Measurements from ENCODE around the gene LRG1.

Gene LRG1

DNA sequence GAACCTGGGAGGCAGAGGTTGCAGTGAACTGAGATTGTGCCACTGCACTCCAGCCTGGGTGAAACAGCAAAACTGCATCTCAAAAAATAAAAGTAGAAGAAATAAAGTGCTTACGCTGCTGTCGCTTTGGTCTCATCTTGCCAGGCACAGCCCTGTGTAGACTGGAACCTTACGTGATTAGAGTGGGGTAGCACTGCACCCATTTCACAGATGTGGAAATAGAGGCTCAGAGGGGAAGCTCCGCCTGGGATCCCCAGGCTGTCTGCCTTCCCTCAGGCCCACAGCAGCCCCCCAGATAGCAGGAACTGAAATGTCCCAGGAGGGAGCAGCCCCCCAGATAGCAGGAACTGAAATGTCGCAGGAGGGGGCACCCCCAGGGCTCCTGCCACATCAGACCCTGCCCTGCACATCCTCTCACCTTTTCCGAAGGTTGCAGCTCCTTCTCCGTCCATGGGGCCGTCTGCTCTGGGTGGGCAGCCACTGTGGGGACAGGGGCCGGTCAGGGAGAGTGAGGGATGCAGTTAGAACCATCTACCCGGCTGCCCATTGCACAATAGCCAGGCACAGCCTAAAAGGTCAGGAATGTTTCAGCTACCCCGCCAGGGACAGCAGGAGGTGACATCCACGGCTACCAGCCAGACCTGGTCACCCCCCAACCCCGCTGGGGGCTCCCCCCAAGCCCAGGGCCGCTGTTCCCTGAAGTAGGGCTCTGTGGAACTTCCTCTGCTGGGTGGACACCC lies 23.5 kb downstream of the LRG1 start:
- H3K27ac ChIP-seq: no peak overlapping the region
- TF ChIP-seq, protein P1, sequence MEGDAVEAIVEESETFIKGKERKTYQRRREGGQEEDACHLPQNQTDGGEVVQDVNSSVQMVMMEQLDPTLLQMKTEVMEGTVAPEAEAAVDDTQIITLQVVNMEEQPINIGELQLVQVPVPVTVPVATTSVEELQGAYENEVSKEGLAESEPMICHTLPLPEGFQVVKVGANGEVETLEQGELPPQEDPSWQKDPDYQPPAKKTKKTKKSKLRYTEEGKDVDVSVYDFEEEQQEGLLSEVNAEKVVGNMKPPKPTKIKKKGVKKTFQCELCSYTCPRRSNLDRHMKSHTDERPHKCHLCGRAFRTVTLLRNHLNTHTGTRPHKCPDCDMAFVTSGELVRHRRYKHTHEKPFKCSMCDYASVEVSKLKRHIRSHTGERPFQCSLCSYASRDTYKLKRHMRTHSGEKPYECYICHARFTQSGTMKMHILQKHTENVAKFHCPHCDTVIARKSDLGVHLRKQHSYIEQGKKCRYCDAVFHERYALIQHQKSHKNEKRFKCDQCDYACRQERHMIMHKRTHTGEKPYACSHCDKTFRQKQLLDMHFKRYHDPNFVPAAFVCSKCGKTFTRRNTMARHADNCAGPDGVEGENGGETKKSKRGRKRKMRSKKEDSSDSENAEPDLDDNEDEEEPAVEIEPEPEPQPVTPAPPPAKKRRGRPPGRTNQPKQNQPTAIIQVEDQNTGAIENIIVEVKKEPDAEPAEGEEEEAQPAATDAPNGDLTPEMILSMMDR (IDR thresholded peaks at IDR 0.05): no peak
- TF ChIP-seq ZFX (IDR thresholded peaks at IDR 0.05; ENCODE audit: borderline replicate concordance): no peak

DNA sequence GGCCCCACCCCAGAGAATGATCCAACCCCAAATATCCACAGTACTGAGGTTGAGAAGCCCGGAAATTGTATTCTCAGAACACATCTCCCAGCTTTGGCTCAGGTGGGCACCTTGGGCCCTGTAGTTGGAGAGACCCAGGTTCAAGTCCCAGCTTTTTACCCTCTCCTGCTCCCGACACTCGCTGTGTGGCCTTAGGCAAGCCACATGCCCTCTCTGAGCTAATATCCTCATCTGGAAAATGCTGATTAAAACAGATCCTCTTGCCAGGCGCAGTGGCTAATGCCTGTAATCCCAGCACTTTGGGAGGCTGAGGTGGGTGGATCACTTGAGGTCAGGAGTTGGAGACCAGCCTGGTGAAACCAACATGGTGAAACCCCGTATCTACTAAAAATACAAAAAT lies 24.1 kb downstream of the LRG1 start:
- no peak overlapping the region for H3K27ac ChIP-seq
- no peak for TF ChIP-seq ZFX (IDR thresholded peaks at IDR 0.05; ENCODE audit: borderline replicate concordance)

DNA sequence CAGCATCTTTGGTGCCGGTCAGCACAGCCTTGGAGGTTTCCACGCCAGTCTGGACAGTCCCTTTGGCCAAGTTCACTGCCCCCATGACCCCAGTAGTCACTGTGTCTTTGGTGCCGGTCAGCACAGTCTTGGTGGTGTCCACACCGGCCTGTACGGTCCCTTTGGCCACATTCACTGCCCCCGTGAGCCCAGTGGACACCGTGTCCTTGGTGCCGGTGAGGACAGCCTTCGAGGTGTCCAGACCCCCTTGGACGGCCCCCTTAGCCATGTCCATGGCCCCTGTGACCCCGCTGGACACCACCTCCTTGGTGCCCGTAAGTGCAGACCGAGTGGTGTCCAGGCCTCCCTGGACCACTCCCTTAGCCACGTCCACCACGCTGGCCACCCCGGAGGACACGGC lies 26.6 kb downstream of the LRG1 start:
- no peak for TF ChIP-seq ZFX (IDR thresholded peaks at IDR 0.05; ENCODE audit: borderline replicate concordance)
- TF ChIP-seq, protein P1 (IDR thresholded peaks at IDR 0.05): no peak
- no peak overlapping the region for H3K27ac ChIP-seq

DNA sequence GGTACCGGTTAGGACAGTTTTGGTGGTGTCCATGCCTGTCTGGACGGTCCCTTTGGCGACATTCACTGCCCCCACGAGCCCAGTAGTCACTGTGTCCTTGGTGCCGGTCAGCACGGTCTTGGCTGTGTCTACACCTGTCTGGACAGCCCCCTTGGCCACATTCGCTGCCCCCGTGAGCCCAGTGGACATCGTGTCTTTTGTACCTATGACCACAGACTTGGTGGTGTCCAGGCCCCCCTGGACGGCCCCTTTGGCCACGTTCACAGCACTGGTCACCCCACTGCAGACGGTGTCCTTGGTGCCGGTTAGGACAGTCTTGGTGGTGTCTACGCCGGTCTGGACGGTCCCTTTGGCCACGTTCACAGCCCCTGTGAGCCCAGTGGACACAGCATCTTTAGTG lies 27.8 kb downstream of the LRG1 start:
- TF ChIP-seq ZFX (IDR thresholded peaks at IDR 0.05; ENCODE audit: borderline replicate concordance): no peak
- TF ChIP-seq, protein P1 (IDR thresholded peaks at IDR 0.05): no peak
- H3K27ac ChIP-seq: no peak overlapping the region

DNA sequence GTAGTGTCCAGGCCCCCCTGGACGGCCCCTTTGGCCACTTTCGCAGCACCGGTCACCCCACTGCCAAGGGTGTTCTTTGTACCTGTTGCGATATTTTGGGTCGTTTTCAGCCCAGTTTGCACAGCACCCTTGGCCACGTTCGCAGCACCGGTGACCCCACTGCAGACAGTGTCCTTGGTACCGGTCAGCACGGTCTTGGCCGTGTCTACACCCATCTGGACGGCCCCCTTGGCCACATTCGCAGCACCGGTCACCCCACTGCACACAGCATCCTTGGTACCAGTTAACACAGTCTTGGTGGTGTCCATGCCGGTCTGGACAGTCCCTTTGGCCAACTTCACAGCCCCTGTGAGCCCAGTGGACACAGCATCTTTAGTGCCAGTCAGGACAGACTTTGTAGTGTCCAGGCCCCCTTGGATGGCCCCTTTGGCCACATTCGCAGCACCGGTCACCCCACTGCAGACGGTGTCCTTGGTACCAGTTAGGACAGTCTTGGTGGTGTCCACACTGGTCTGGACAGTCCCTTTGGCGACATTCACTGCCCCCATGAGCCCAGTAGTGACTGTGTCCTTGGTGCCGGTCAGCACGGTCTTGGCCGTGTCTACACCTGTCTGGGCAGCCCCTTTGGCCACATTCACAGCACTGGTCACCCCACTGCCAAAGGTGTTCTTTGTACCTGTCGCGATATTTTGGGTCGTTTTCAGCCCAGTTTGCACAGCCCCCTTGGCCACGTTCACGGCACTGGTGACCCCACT lies 28.4 kb downstream of the LRG1 start:
- TF ChIP-seq ZFX (IDR thresholded peaks at IDR 0.05; ENCODE audit: borderline replicate concordance): no peak
- TF ChIP-seq, protein P1 (IDR thresholded peaks at IDR 0.05): no peak
- no peak overlapping the region for H3K27ac ChIP-seq

DNA sequence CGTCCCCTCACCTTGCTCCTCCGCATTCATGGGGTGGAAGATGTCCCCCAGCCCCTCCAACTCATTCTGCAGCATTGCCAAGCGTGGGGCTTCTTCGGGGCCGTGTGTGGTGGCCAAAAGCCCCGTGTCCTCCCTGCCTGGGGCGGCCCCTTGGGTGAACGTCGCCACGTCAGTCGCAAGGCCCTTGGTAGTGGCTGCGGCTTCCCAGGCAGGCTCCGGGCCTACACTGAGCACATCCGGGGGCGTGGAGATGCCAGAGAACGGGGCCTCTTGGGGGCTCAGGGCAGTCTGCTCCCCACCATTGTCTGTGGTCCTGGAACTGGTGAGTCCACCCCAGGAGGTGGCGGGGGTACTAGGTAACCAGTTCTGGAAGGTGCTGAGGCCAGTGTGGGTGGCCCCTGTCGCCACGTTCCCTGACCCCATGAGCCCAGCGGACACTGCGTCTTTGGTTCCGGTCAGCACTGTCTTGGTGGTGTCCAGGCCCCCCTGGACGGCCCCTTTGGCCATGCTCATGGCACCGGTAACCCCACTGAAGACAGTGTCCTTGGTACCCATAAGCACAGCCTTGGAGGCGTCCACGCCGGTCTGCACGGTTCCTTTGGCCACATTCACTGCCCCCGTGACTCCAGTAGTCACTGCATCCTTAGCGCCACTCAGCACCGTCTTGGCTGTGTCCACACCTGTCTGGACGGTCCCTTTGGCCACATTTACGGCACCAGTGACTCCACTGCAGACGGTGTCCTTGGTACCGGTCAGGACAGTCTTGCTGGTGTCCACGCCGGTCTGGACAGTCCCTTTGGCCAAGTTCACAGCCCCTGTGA lies 29.2 kb downstream of the LRG1 start:
- TF ChIP-seq ZFX (IDR thresholded peaks at IDR 0.05; ENCODE audit: borderline replicate concordance): no peak
- TF ChIP-seq, protein P1 (IDR thresholded peaks at IDR 0.05): no peak
- no peak overlapping the region for H3K27ac ChIP-seq

DNA sequence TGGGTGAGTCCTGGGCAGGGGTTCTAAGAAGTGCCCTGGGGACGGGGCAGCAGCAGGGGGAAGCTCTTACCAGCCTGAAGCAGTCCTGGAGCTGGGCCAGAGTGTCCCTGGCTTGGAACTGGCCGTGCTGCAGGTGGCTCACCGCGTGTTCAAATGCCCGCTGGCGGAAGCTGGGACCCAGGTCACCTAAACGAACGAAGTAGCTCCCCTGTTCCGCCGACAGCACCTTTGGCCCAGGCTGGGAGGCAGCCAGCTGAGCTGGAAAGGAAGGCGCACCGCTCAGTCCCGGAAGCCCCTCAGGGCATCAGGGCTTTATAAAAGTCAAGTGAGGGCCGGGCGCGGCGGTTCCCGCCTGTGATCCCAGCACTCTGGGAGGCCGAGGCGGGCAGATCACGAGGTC lies 31.1 kb downstream of the LRG1 start:
- H3K27ac ChIP-seq: no peak overlapping the region
- TF ChIP-seq, protein P1 (IDR thresholded peaks at IDR 0.05): no peak
- TF ChIP-seq ZFX (IDR thresholded peaks at IDR 0.05; ENCODE audit: borderline replicate concordance): no peak
